NCI-H1092 (cell line): Measurements from ENCODE around the gene CABLES1.
"Not testable (repeated sequence)": the region's sequence is repeated elsewhere in the genome, so short reads cannot be mapped to it uniquely, and the experiment has no call there.

Experiments used
- DNase-seq: peaks from one replicate; lab custom pipeline; 2025; lab: John Stamatoyannopoulos, UW

Gene CABLES1

GRCh38 chr18:23134780-23135549, at the start of gene CABLES1:
Gene CABLES1 (plus strand): TSS chr18:23135485. CDS start chr18:23135763, 278 bp downstream.
- peak; percentile 76 for DNase-seq

- no peak for DNase-seq
Measured at GRCh38 chr18:23087352-23087751, 47.9 kb upstream of the CABLES1 start.

GRCh38 chr18:23088310-23088709, 47.0 kb upstream of the CABLES1 start:
- no peak for DNase-seq

- not testable (repeated sequence) for DNase-seq
Measured at GRCh38 chr18:23091017-23091993, 44.0 kb upstream of the CABLES1 start.

GRCh38 chr18:23092121-23092520, 43.2 kb upstream of the CABLES1 start:
- no peak for DNase-seq

- DNase-seq, result not testable (repeated sequence)
Measured at GRCh38 chr18:23093130-23093529, 42.2 kb upstream of the CABLES1 start.

- no peak for DNase-seq
Measured at GRCh38 chr18:23093772-23094171, 41.5 kb upstream of the CABLES1 start.

- no peak for DNase-seq
Measured at GRCh38 chr18:23094411-23095190, 40.7 kb upstream of the CABLES1 start.

GRCh38 chr18:23095463-23095862, 39.8 kb upstream of the CABLES1 start:
- no peak for DNase-seq

- not testable (repeated sequence) for DNase-seq
Measured at GRCh38 chr18:23097016-23097415, 38.3 kb upstream of the CABLES1 start.

GRCh38 chr18:23099621-23100020, 35.7 kb upstream of the CABLES1 start:
- DNase-seq, result no peak

- DNase-seq, result no peak
Measured at GRCh38 chr18:23101861-23102432, 33.3 kb upstream of the CABLES1 start.

GRCh38 chr18:23102493-23103261, 32.6 kb upstream of the CABLES1 start:
- no peak for DNase-seq

- DNase-seq, result no peak
Measured at GRCh38 chr18:23103449-23103848, 31.8 kb upstream of the CABLES1 start.

- DNase-seq, result no peak
Measured at GRCh38 chr18:23105030-23105429, 30.3 kb upstream of the CABLES1 start.

- DNase-seq, result no peak
Measured at GRCh38 chr18:23105581-23106219, 29.6 kb upstream of the CABLES1 start.

GRCh38 chr18:23106575-23106974, 28.7 kb upstream of the CABLES1 start:
- DNase-seq, result no peak

- no peak for DNase-seq
Measured at GRCh38 chr18:23107718-23108117, 27.6 kb upstream of the CABLES1 start.

GRCh38 chr18:23108496-23108895, 26.8 kb upstream of the CABLES1 start:
- DNase-seq, result no peak

- DNase-seq, result not testable (repeated sequence)
Measured at GRCh38 chr18:23109163-23109562, 26.1 kb upstream of the CABLES1 start.
